Stimulated activated CD4-positive, alpha-beta T cell treated with anti-CD3 and anti-CD28 coated beads, Interleukin-1b, Interleukin-23, amount 100 ng/mL, for 24 hours (primary cell): ENCODE data around the gene GMFB.

Source experiments
- DNase-seq, 4 experiments: peaks; one replicate each; pipeline ENCODE4 v3.0.0-alpha.2; 2020; ENCODE audit warnings: low read depth in 4 of 4, low spot score in 1 of 4

GMFB gene

GRCh38 chr14:54435500-54435981, 53.2 kb downstream of the GMFB start:
- DNase-seq: peak in 1 of 4 experiments; percentile 3

- no peak for DNase-seq
These were observed 60.3 kb downstream of the GMFB start for GRCh38 chr14:54428527-54428926.

- DNase-seq: no peak
These were observed 60.9 kb downstream of the GMFB start for GRCh38 chr14:54427871-54428270.

- no peak for DNase-seq
These were observed 63.1 kb downstream of the GMFB start for GRCh38 chr14:54425537-54426274.

GRCh38 chr14:54425068-54425467, 63.7 kb downstream of the GMFB start:
- DNase-seq: no peak
